ENCODE measurements around the gene CCDC187. TPM values are rescaled to one million over a fixed set of nuclear protein-coding genes. Genes with fewer than 3 reads are reported as not detected.

Gene CCDC187
- total and polyA plus RNA-seq, 2 of the 8 experiments (the other 6 are each of a cell fraction or from before 2014, with no cell fraction given): 0.02 TPM; not detected in 1

GRCh38 chr9:136326761-136327303, 22.9 kb upstream of the CCDC187 start:
- FAIRE-seq (no peak), DNase-seq (ENCODE audit: low read depth in 1 of 2, low spot score in 2 of 2) (no peak)
- Histone ChIP-seq H3K9me3 (ENCODE audit: insufficient read depth in 2 of 2, low read depth in 1 of 2, low read length in 1 of 2) (no peaks in the 10 kb centered on the region), H3K27ac (ENCODE audit: low read depth, low read length) (no peak overlapping the region), H2BK5ac (ENCODE audit: low read depth, low read length) (peak overlapping the region; percentile 88; the same call in 1 of the 2 replicates), H3K9ac (replicated peaks in 1 of 4; ENCODE audit: extremely low read depth in 1 of 4, low read depth in 3 of 4, low read length in 3 of 4) (0 out of 7 replicates have a peak overlapping the region, but pooled peaks of 1 of the 4 experiments have one; percentile 25), H2BK20ac (ENCODE audit: low read length) (0 out of 2 replicates have a peak overlapping the region, but pooled peaks have one; percentile 72), H3K79me2 (ENCODE audit: control insufficient read depth in 1 of 2, insufficient read depth in 2 of 2, low read length in 2 of 2) (no peaks in the 10 kb centered on the region), H2BK15ac (ENCODE audit: low read length) (0 out of 2 replicates have a peak overlapping the region, but pooled peaks have one; percentile 81), H3K79me1 (ENCODE audit: low read depth, low read length) (no peaks in the 10 kb centered on the region), H2AFZ (ENCODE audit: low read length) (no peak overlapping the region), H3K4me2 (ENCODE audit: insufficient read depth in 1 of 2, low read depth in 2 of 2, low read length in 2 of 2) (peak overlapping the region; percentile 38 to 59), H2AK5ac (ENCODE audit: low read depth, low read length) (no peak overlapping the region), H3K4me1 (replicated peaks in 1 of 4; ENCODE audit: control insufficient read depth in 3 of 4, insufficient read depth in 4 of 4, low read length in 3 of 4) (peaks cover 0 to 24% (median 20%) of the 10 kb centered on the region in 4 experiments; a peak in 6 of 7 replicates), H3K4me3 (ENCODE audit: extremely low read depth in 1 of 4, insufficient read depth in 2 of 4, low read depth in 3 of 4, low read length in 4 of 4) (peak overlapping the region in 2 of 4 experiments; percentile 46 to 63; a peak in 3 of 8 replicates), H4K8ac (ENCODE audit: extremely low read depth, insufficient read depth, low read length) (no peak overlapping the region; the same call in 1 of the 2 replicates), H3K56ac (replicated peaks; ENCODE audit: insufficient read length, low read depth, low read length) (peak overlapping the region; percentile 42), H3K14ac (ENCODE audit: insufficient read length) (no peak overlapping the region), H4K91ac (replicated peaks; ENCODE audit: insufficient read length, low read length) (peak overlapping the region; percentile 91), H3K18ac (ENCODE audit: extremely low read depth, low read length) (peak overlapping the region; percentile 60), H3K4ac (replicated peaks; ENCODE audit: insufficient read length, low read depth, low read length) (peak overlapping the region; percentile 87), H3K36me3 (ENCODE audit: control insufficient read depth in 2 of 4, insufficient read depth in 4 of 4, low read length in 3 of 4) (no peaks in the 10 kb centered on the region), H3K27me3 (replicated peaks in 1 of 4; ENCODE audit: control insufficient read depth in 3 of 4, extremely low read depth in 1 of 4, insufficient read depth in 3 of 4, low read length in 3 of 4) (no peaks in the 10 kb centered on the region), H3K23me2 (ENCODE audit: low read depth, low read length) (peaks cover 4% of the 10 kb centered on the region; the same call in 1 of the 2 replicates), H2BK120ac (replicated peaks; ENCODE audit: low read depth, low read length) (peak overlapping the region; percentile 70), H4K5ac (ENCODE audit: insufficient read length, low read depth, low read length) (peak overlapping the region; percentile 36), H2BK12ac (ENCODE audit: low read depth, low read length) (peak overlapping the region; percentile 92; the same call in 1 of the 2 replicates), H3K23ac (ENCODE audit: insufficient read length) (no peak overlapping the region), H4K20me1 (replicated peaks in 1 of 2; ENCODE audit: control insufficient read depth in 1 of 2, insufficient read depth in 2 of 2, low read length in 2 of 2) (peaks cover 0 to 5% of the 10 kb centered on the region in 2 experiments)
- CTCF ChIA-PET (ENCODE audit: partially characterized antibody): interaction anchor here (0.8 to 1.8 kb wide), 5 partner anchors 16 to 344 kb away, joined by 3 to 5 read pairs (median 3); partner anchors contain the start of gene DNLZ
- WGBS, 2 experiments (ENCODE audit: extremely low coverage in 1 of 2, insufficient coverage in 1 of 2, insufficient read length in 1 of 2, insufficient replicate concordance in 2 of 2, low coverage in 1 of 2, low lambda C conversion rate in 2 of 2, missing lambda C conversion rate in 1 of 2): 70% methylated on average over 10 of the region's 17 CpGs; no CpG with 5 or more reads in 1 of the 2 experiments
- POLR2A ChIA-PET (ENCODE audit: partially characterized antibody): interaction anchor here (0.9 to 1.4 kb wide), 4 partner anchors 9 to 337 kb away, joined by 3 to 5 read pairs (median 4); no protein-coding TSS in a partner anchor
- TF ChIP-seq TBP (IDR thresholded peaks at IDR 0.05; ENCODE audit: low read depth, low read length): no peak
- TF ChIP-seq CBX5 (IDR thresholded peaks at IDR 0.05; ENCODE audit: low read depth, low read length): no peak
- no peak for TF ChIP-seq ATF3 (IDR thresholded peaks at IDR 0.05; ENCODE audit: insufficient read depth, low read depth, low read length)
- no peak for TF ChIP-seq EP300 (IDR thresholded peaks at IDR 0.05; ENCODE audit: borderline replicate concordance in 1 of 2, low read depth in 2 of 2, low read length in 2 of 2)
- 0 out of 2 replicates have a peak, but pooled peaks have one; percentile 24 for TF ChIP-seq GABPA (IDR thresholded peaks at IDR 0.05; ENCODE audit: borderline replicate concordance, insufficient read depth, low read length)
- TF ChIP-seq ATF2 (IDR thresholded peaks at IDR 0.05; ENCODE audit: low read length): no peak
- TF ChIP-seq RAD21 (IDR thresholded peaks at IDR 0.05 in 1 of 2, conservative IDR thresholded peaks at IDR 0.05 in 1 of 2; ENCODE audit: low read depth in 2 of 2, low read length in 2 of 2): no peak
